ENCODE measurements around the gene GNAT2. TPM values are rescaled to one million over a fixed set of nuclear protein-coding genes. Genes with fewer than 3 reads are reported as not detected.

Gene GNAT2
- total and polyA plus RNA-seq, 10 of the 15 experiments (the other 5 are each of a cell fraction or from before 2014, with no cell fraction given) = 0.08 to 1.3 (median 0.41) TPM

- TF ChIP-seq, protein P1, sequence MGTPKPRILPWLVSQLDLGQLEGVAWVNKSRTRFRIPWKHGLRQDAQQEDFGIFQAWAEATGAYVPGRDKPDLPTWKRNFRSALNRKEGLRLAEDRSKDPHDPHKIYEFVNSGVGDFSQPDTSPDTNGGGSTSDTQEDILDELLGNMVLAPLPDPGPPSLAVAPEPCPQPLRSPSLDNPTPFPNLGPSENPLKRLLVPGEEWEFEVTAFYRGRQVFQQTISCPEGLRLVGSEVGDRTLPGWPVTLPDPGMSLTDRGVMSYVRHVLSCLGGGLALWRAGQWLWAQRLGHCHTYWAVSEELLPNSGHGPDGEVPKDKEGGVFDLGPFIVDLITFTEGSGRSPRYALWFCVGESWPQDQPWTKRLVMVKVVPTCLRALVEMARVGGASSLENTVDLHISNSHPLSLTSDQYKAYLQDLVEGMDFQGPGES (IDR thresholded peaks at IDR 0.05) = no peak
- TF ChIP-seq ZBTB11 (CRISPR knock-in tag; IDR thresholded peaks at IDR 0.05) = no peak
- TF ChIP-seq HDAC2 (IDR thresholded peaks at IDR 0.05) = no peak
- TF ChIP-seq WRNIP1 (IDR thresholded peaks at IDR 0.05; ENCODE audit: borderline replicate concordance, low read depth, low read length) = no peak
- TF ChIP-seq ATF3 (IDR thresholded peaks at IDR 0.05; ENCODE audit: borderline replicate concordance, extremely low read depth, low read depth, low read length) = no peak
- no peak for TF ChIP-seq TAF1 (IDR thresholded peaks at IDR 0.05; ENCODE audit: borderline replicate concordance, low read depth, low read length)
- no peak for TF ChIP-seq DPF2 (IDR thresholded peaks at IDR 0.05)
- no peak for TF ChIP-seq RAD21 (IDR thresholded peaks at IDR 0.05; ENCODE audit: insufficient read depth, low read depth, low read length)
- TF ChIP-seq RAD51 (IDR thresholded peaks at IDR 0.05) = no peak
- no peak for TF ChIP-seq SP1 (IDR thresholded peaks at IDR 0.05; ENCODE audit: low read depth, low read length)
- no peak for TF ChIP-seq USF1 (IDR thresholded peaks at IDR 0.05; ENCODE audit: borderline replicate concordance, extremely low read length, insufficient read depth, low read depth, low read length)
- TF ChIP-seq, protein P2, sequence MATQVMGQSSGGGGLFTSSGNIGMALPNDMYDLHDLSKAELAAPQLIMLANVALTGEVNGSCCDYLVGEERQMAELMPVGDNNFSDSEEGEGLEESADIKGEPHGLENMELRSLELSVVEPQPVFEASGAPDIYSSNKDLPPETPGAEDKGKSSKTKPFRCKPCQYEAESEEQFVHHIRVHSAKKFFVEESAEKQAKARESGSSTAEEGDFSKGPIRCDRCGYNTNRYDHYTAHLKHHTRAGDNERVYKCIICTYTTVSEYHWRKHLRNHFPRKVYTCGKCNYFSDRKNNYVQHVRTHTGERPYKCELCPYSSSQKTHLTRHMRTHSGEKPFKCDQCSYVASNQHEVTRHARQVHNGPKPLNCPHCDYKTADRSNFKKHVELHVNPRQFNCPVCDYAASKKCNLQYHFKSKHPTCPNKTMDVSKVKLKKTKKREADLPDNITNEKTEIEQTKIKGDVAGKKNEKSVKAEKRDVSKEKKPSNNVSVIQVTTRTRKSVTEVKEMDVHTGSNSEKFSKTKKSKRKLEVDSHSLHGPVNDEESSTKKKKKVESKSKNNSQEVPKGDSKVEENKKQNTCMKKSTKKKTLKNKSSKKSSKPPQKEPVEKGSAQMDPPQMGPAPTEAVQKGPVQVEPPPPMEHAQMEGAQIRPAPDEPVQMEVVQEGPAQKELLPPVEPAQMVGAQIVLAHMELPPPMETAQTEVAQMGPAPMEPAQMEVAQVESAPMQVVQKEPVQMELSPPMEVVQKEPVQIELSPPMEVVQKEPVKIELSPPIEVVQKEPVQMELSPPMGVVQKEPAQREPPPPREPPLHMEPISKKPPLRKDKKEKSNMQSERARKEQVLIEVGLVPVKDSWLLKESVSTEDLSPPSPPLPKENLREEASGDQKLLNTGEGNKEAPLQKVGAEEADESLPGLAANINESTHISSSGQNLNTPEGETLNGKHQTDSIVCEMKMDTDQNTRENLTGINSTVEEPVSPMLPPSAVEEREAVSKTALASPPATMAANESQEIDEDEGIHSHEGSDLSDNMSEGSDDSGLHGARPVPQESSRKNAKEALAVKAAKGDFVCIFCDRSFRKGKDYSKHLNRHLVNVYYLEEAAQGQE (IDR thresholded peaks at IDR 0.05; ENCODE audit: low read depth, low read length) = no peak
These were observed 45.6 kb downstream of the GNAT2 start (continued) for GRCh38 chr1:109573785-109574184.

Measured in GM12878 (cell line).